ENCODE results near the gene LIMS2.

The LIMS2 gene

DNA sequence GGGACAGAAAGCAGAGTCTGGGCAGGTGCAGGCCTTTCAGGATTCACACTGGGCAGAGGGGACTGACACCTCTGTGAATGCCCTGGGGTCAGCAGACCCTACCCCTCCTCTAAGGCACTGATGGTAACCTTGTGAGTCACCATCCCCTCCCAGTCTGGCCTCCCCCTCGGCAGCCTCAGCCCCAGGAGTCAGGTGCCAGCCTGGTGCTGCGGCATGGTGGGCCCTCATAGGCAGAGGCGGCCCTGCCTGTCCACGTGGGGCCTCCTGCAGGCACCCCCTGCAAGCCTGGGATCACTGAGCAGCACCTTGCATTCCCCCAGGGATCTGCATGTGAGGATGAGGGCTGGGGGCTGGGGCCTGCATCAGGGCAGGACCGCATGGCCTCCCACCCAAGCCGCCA is 34.2 kb downstream of the LIMS2 start:
- H3K56ac ChIP-seq (ENCODE audit: low read length) = no peak overlapping the region
- H4K8ac ChIP-seq (ENCODE audit: low read depth, low read length) = no peak overlapping the region
- peaks cover 11% of the 10 kb centered on the region for H3K4me1 ChIP-seq (ENCODE audit: control insufficient read depth, low read depth, low read length)
- H2BK120ac ChIP-seq (ENCODE audit: low read depth, low read length) = no peak overlapping the region
- H3K23ac ChIP-seq (ENCODE audit: low read length) = no peak overlapping the region
- H3K79me2 ChIP-seq (ENCODE audit: control insufficient read depth, insufficient read depth, low read length) = no peaks in the 10 kb centered on the region
- no peaks in the 10 kb centered on the region for H3K27me3 ChIP-seq (ENCODE audit: insufficient read depth, low read length, poor library complexity)
- H3K79me1 ChIP-seq (ENCODE audit: low read length) = no peaks in the 10 kb centered on the region
- DNase-seq = no peak
- no peak overlapping the region for H2BK5ac ChIP-seq (ENCODE audit: low read length)
- no peaks in the 10 kb centered on the region for H3K36me3 ChIP-seq (ENCODE audit: control insufficient read depth, insufficient read depth, low read length)
- WGBS (ENCODE audit: extremely low coverage, insufficient coverage, low lambda C conversion rate) = no CpG with 5 or more reads among the region's 6 CpGs
- no peak overlapping the region for H4K5ac ChIP-seq (ENCODE audit: low read length)
- no peak overlapping the region for H3K4me3 ChIP-seq (ENCODE audit: low read length)
- no peak overlapping the region for H3K18ac ChIP-seq (ENCODE audit: low read length)
- no peak overlapping the region for H3K27ac ChIP-seq (ENCODE audit: low read depth, low read length)
- no peak overlapping the region for H3K4me2 ChIP-seq (ENCODE audit: low read length)
- H2BK15ac ChIP-seq (replicated peaks; ENCODE audit: low read depth) = no peak overlapping the region
- H3K9ac ChIP-seq (ENCODE audit: low read length) = no peak overlapping the region
- no peak overlapping the region for H3K4ac ChIP-seq (ENCODE audit: low read depth, low read length)
- no peak overlapping the region for H2AK5ac ChIP-seq (ENCODE audit: low read length)

DNA sequence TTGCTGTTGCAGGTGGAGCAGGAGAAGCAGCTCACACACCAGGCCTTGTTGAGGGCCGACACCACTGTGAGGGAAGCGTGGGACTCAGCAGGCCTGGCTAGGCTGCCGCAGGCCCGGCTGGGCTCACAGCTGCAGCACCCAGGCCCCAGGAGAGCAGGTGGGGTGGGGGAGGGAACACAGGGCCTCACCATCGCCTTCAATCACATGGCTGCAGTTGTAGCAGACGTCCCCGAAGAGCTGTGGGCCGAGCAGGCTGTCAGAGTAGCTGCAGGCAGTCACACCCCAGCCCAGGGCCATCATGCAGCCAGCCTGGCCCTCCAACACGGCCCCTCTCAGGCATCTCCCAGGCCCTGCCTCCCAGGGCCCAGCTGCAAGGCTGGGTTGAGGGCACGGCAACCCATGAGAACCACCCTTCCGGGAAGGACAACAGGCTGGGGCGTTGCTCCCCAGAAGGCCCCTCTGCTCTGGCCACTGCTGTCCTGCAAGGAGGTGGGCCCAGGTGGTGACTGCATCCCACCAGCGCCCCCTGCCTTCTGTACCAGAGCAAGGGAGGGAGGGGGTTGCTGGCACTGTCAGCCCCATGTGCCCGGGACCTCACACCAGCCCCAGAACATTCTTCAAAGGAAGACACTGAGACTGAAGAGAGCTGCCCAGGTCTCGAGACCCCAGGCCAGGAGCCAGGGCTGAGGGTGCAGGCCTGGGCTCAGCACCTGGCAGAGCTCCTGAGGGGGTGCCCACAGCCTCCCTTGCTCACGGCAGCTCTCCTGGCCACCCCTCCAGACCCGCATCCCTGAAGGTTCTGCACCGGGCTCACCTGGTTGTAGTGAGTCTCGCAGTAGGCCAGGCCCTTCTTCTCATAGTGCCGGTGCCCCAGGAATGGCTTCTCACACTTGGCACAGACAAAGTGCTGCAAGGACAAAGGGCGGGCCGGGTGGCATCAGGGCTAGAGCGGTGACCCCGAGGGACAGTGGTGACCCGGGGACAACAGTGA is 35.0 kb downstream of the LIMS2 start:
- WGBS (ENCODE audit: extremely low coverage, insufficient coverage, low lambda C conversion rate) = no CpG with 5 or more reads among the region's 25 CpGs
- Histone ChIP-seq H3K23ac (ENCODE audit: low read length) (no peak overlapping the region), H2BK15ac (replicated peaks; ENCODE audit: low read depth) (no peak overlapping the region), H3K4ac (ENCODE audit: low read depth, low read length) (no peak overlapping the region), H3K79me2 (ENCODE audit: control insufficient read depth, insufficient read depth, low read length) (no peaks in the 10 kb centered on the region), H3K56ac (ENCODE audit: low read length) (peak overlapping the region; percentile 22), H3K4me3 (ENCODE audit: low read length) (no peak overlapping the region), H3K9ac (ENCODE audit: low read length) (no peak overlapping the region), H3K36me3 (ENCODE audit: control insufficient read depth, insufficient read depth, low read length) (no peaks in the 10 kb centered on the region), H3K18ac (ENCODE audit: low read length) (no peak overlapping the region), H2BK5ac (ENCODE audit: low read length) (no peak overlapping the region), H3K4me2 (ENCODE audit: low read length) (no peak overlapping the region), H2BK120ac (ENCODE audit: low read depth, low read length) (no peak overlapping the region), H4K5ac (ENCODE audit: low read length) (no peak overlapping the region), H2AK5ac (ENCODE audit: low read length) (no peak overlapping the region), H4K8ac (ENCODE audit: low read depth, low read length) (no peak overlapping the region), H3K79me1 (ENCODE audit: low read length) (no peaks in the 10 kb centered on the region), H3K4me1 (ENCODE audit: control insufficient read depth, low read depth, low read length) (peaks cover 11% of the 10 kb centered on the region), H3K27ac (ENCODE audit: low read depth, low read length) (no peak overlapping the region), H3K27me3 (ENCODE audit: insufficient read depth, low read length, poor library complexity) (no peaks in the 10 kb centered on the region)
- peak; percentile 41 for DNase-seq

DNA sequence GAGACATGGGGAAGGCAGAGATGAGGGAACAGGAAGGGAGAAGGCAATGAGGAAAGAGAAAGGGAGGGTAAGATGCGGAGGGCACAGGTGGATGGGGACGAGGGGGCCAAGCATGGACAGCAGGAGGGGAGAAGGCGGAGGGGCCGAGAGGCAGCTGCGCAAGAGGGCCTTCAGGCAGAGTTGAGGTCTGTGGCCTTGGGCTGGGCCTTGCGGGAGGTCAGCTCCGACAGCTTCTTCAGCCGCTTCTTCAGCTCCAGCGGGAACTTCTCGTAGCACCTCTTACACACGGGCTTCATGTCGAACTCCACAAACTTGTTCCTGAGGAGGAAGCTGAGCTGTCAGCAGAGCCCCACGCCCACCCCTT is 36.2 kb downstream of the LIMS2 start:
- Histone ChIP-seq H3K18ac (ENCODE audit: low read length) (no peak overlapping the region), H3K36me3 (ENCODE audit: control insufficient read depth, insufficient read depth, low read length) (no peaks in the 10 kb centered on the region), H4K8ac (ENCODE audit: low read depth, low read length) (no peak overlapping the region), H3K56ac (ENCODE audit: low read length) (peak overlapping the region; percentile 97), H3K27me3 (ENCODE audit: insufficient read depth, low read length, poor library complexity) (no peaks in the 10 kb centered on the region), H3K79me1 (ENCODE audit: low read length) (no peaks in the 10 kb centered on the region), H3K4ac (ENCODE audit: low read depth, low read length) (no peak overlapping the region), H2BK120ac (ENCODE audit: low read depth, low read length) (no peak overlapping the region), H3K23ac (ENCODE audit: low read length) (no peak overlapping the region), H2BK15ac (replicated peaks; ENCODE audit: low read depth) (no peak overlapping the region), H3K4me2 (ENCODE audit: low read length) (no peak overlapping the region), H3K4me3 (ENCODE audit: low read length) (no peak overlapping the region), H3K79me2 (ENCODE audit: control insufficient read depth, insufficient read depth, low read length) (no peaks in the 10 kb centered on the region), H2AK5ac (ENCODE audit: low read length) (no peak overlapping the region), H4K5ac (ENCODE audit: low read length) (no peak overlapping the region), H2BK5ac (ENCODE audit: low read length) (no peak overlapping the region), H3K4me1 (ENCODE audit: control insufficient read depth, low read depth, low read length) (peaks cover 11% of the 10 kb centered on the region), H3K9ac (ENCODE audit: low read length) (no peak overlapping the region), H3K27ac (ENCODE audit: low read depth, low read length) (no peak overlapping the region)
- no peak for DNase-seq
- WGBS (ENCODE audit: extremely low coverage, insufficient coverage, low lambda C conversion rate) = no CpG with 5 or more reads among the region's 13 CpGs

DNA sequence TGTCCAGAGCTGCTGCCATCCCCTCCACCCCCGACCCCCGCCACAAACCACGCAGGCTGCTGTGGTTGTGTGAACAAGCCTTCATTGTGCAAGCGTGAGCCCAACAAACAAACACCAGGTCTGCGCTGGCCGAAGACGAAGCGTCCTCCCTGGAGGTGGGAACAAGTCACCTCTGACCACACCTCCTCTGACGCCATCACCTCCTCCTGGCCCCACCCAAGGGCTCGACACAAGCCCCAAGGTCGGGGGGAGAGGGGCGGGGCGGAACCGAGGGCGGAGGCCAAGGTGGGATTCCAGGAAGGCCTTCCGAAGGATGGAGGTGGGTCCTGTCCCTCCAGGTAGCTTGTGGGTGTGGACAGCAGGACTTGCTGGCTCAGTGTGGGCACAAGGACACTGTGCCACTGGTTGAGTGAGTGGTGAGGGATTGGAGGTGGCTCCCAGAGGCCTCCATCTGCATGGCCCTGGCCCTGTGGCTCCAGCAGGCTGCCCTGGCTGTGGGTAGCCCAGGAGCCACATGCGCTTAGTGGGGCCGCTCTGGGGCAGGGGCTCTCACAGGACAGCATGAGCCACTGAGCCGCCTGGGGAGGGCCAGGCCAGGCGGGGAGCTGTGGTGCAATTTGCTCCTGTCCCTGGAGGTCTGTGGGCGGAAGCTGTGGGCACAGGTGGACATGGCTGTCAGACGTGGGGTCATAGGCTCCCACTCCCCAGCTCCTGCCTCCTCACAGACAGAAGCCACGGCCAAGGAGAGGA is 36.8 kb downstream of the LIMS2 start:
- H3K23ac ChIP-seq (ENCODE audit: low read length) = peak overlapping the region; percentile 85
- peak overlapping the region; percentile 65 for H2AK5ac ChIP-seq (ENCODE audit: low read length)
- H3K79me2 ChIP-seq (ENCODE audit: control insufficient read depth, insufficient read depth, low read length) = no peaks in the 10 kb centered on the region
- H3K18ac ChIP-seq (ENCODE audit: low read length) = peak overlapping the region; percentile 76
- H3K27ac ChIP-seq (ENCODE audit: low read depth, low read length) = peak overlapping the region; percentile 64
- no peaks in the 10 kb centered on the region for H3K36me3 ChIP-seq (ENCODE audit: control insufficient read depth, insufficient read depth, low read length)
- peak; percentile 93 for DNase-seq
- H3K4ac ChIP-seq (ENCODE audit: low read depth, low read length) = peak overlapping the region; percentile 66
- no CpG with 5 or more reads among the region's 23 CpGs for WGBS (ENCODE audit: extremely low coverage, insufficient coverage, low lambda C conversion rate)
- peak overlapping the region; percentile 97 for H3K56ac ChIP-seq (ENCODE audit: low read length)
- no peak overlapping the region for H4K5ac ChIP-seq (ENCODE audit: low read length)
- H3K9ac ChIP-seq (ENCODE audit: low read length) = peak overlapping the region; percentile 72
- H3K4me3 ChIP-seq (ENCODE audit: low read length) = no peak overlapping the region
- H4K8ac ChIP-seq (ENCODE audit: low read depth, low read length) = no peak overlapping the region
- no peak overlapping the region for H2BK15ac ChIP-seq (replicated peaks; ENCODE audit: low read depth)
- H3K27me3 ChIP-seq (ENCODE audit: insufficient read depth, low read length, poor library complexity) = no peaks in the 10 kb centered on the region
- H2BK5ac ChIP-seq (ENCODE audit: low read length) = peak overlapping the region; percentile 97
- H3K4me1 ChIP-seq (ENCODE audit: control insufficient read depth, low read depth, low read length) = peaks cover 11% of the 10 kb centered on the region
- peak overlapping the region; percentile 69 for H3K4me2 ChIP-seq (ENCODE audit: low read length)
- no peak overlapping the region for H2BK120ac ChIP-seq (ENCODE audit: low read depth, low read length)
- H3K79me1 ChIP-seq (ENCODE audit: low read length) = no peaks in the 10 kb centered on the region

DNA sequence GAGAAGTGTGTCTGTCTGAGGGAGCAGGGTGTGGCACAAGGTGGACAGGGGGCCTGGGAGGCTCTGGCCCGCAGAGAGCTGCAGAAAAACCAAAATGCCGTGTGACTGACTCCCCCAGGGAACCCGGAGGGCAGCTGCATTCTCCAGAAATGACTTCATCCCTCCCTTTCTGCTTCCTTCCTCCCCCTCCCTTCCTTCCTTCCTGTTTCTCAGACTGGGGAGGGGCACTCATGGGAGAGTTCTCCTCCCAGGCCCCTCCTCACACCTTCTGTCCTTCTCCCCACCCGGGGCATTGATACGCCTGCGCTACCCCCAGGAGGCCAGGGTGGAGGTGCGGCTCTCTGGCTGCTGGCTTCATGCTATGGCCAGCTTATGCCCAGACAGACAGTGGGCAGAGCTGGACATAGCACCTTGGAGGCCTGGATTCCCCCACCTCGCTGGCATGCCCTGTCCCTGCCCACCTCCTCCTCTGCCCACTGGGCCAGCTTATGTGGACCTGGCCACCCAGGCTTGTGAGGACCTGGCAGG is 37.5 kb downstream of the LIMS2 start:
- peak overlapping the region; percentile 79 for H2AK5ac ChIP-seq (ENCODE audit: low read length)
- H3K4me1 ChIP-seq (ENCODE audit: control insufficient read depth, low read depth, low read length) = peaks cover 11% of the 10 kb centered on the region
- peak overlapping the region; percentile 85 for H3K23ac ChIP-seq (ENCODE audit: low read length)
- H3K27me3 ChIP-seq (ENCODE audit: insufficient read depth, low read length, poor library complexity) = no peaks in the 10 kb centered on the region
- peak overlapping the region; percentile 72 for H3K9ac ChIP-seq (ENCODE audit: low read length)
- H3K27ac ChIP-seq (ENCODE audit: low read depth, low read length) = peak overlapping the region; percentile 64
- peak overlapping the region; percentile 66 for H3K4ac ChIP-seq (ENCODE audit: low read depth, low read length)
- no peak overlapping the region for H2BK120ac ChIP-seq (ENCODE audit: low read depth, low read length)
- no peak overlapping the region for H2BK15ac ChIP-seq (replicated peaks; ENCODE audit: low read depth)
- no peak overlapping the region for H3K4me3 ChIP-seq (ENCODE audit: low read length)
- H4K8ac ChIP-seq (ENCODE audit: low read depth, low read length) = peak overlapping the region; percentile 40
- peak overlapping the region; percentile 97 for H3K56ac ChIP-seq (ENCODE audit: low read length)
- H3K36me3 ChIP-seq (ENCODE audit: control insufficient read depth, insufficient read depth, low read length) = no peaks in the 10 kb centered on the region
- peak overlapping the region; percentile 97 for H2BK5ac ChIP-seq (ENCODE audit: low read length)
- H3K18ac ChIP-seq (ENCODE audit: low read length) = peak overlapping the region; percentile 76
- no peak overlapping the region for H4K5ac ChIP-seq (ENCODE audit: low read length)
- DNase-seq = peak; percentile 99
- WGBS (ENCODE audit: extremely low coverage, insufficient coverage, low lambda C conversion rate) = no CpG with 5 or more reads among the region's 8 CpGs
- no peaks in the 10 kb centered on the region for H3K79me1 ChIP-seq (ENCODE audit: low read length)
- peak overlapping the region; percentile 69 for H3K4me2 ChIP-seq (ENCODE audit: low read length)
- no peaks in the 10 kb centered on the region for H3K79me2 ChIP-seq (ENCODE audit: control insufficient read depth, insufficient read depth, low read length)
